ENCODE data around the gene FBXO3.
A peak's percentile ranks its signal among the peaks of the same experiment; 100 is the strongest.
"Not testable (repeated sequence)": the region's sequence is repeated elsewhere in the genome, so short reads cannot be mapped to it uniquely, and the experiment has no call there.

The FBXO3 gene

DNA sequence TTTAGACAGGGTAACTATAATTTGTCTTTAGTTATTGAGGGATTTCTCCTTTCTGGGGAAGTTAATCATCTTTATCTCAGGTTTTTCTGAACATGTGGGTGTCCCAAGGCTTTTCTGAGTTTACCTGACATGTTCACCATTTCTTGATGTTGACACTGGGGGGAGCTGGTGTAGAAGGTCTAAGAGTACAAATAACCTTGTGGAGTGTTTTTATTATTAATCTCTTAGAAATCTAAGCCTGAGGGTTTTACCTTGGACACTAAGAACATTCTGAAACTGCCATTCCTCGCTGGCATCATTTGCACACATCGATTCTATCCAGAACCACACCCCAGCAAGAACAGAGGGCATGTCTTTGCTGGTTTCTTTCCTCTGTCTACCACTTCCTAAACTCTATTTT is 58.1 kb downstream of the FBXO3 start:
- no peak overlapping the region for H3K4me3 ChIP-seq
- H3K27me3 ChIP-seq: no peaks in the 10 kb centered on the region
- H4K20me1 ChIP-seq: peaks cover 0 to 100% (median 0%) of the 10 kb centered on the region in 11 experiments; a peak in 9 of 22 replicates
- no peak overlapping the region for H3K9ac ChIP-seq
- peaks cover 18 to 99% (median 89%) of the 10 kb centered on the region in 11 experiments for H3K36me3 ChIP-seq
- no peak overlapping the region for H3K27ac ChIP-seq
- no peak overlapping the region for H3K4me2 ChIP-seq
- TF ChIP-seq Cebpa-rat (IDR thresholded peaks at IDR 0.05): no peak
- H3K4me1 ChIP-seq: peaks cover 0 to 20% (median 0%) of the 10 kb centered on the region in 10 experiments; a peak in 7 of 20 replicates
- H3K9me3 ChIP-seq (replicated peaks in 1 of 11): no peaks in the 10 kb centered on the region

DNA sequence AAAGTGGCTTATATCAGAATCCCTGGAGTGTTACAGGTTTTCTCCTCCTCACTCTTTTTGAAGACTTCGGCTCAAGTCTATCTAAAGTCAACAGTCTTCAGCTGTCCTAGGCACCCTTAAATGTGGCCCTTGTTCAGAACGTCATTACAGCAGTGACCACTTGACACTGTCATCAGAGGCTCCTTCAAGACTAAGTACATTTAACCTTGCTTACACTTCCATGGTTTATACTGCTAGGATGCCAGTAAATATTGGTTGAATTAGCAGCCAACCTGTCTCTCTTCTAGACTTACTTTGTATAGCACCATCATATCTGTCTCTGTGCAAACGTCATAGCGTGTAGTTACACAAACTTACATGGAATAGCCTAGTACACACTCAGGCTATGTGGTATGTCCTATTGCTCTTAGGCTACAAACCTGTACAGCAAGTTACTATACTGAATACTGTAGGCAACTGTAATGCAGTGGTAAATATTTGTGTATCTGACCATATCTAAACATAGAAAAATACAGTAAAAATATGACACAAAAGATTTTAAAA is 60.4 kb downstream of the FBXO3 start:
- Histone ChIP-seq H3K27ac (no peak overlapping the region), H3K27me3 (no peaks in the 10 kb centered on the region), H3K36me3 (peaks cover 17 to 99% (median 88%) of the 10 kb centered on the region in 11 experiments), H4K20me1 (peaks cover 0 to 100% (median 0%) of the 10 kb centered on the region in 11 experiments; a peak in 9 of 22 replicates), H3K4me1 (peaks cover 0 to 12% (median 0%) of the 10 kb centered on the region in 10 experiments; a peak in 5 of 20 replicates), H3K9me3 (replicated peaks in 1 of 11) (no peaks in the 10 kb centered on the region), H3K4me3 (no peak overlapping the region), H3K9ac (no peak overlapping the region), H3K4me2 (no peak overlapping the region)
- no peak for TF ChIP-seq Cebpa-rat (IDR thresholded peaks at IDR 0.05)

DNA sequence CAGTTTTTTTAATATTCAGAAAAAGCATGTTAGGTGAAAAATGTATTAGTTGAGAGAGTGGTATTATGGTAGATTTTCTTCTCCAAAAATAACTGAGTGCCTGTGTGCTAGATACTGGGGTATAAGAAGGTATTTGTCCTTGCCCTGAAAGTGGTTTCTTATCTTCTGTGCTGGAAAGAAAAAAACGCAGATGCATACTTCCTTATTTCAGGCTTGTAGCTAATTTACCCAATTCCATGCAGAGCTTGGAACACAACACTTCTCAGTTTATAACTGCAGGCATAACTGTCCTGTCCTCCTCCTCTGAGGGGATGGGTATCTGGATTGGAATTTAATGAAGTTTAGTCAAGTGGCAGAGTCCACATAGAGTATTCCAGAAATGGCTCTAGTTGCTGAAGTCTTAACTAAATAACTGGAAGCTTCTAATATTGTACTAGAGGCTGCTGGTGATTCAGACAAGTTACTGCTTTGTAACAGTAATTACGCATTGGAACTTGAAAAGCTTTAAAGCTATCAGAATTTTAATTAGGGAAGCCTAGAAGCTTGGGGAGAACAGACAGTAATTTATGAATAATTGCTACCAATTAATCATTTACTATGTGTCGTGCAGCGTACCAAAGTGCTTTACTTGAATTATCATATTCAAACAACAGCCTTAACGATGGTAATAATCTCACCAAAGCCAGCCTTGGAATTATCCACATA is 61.0 kb downstream of the FBXO3 start:
- peaks cover 0 to 12% (median 0%) of the 10 kb centered on the region in 10 experiments; a peak in 5 of 20 replicates for H3K4me1 ChIP-seq
- no peak overlapping the region for H3K9ac ChIP-seq
- no peak overlapping the region for H3K4me3 ChIP-seq
- TF ChIP-seq Cebpa-rat (IDR thresholded peaks at IDR 0.05): no peak
- peaks cover 0 to 99% (median 0%) of the 10 kb centered on the region in 11 experiments; a peak in 8 of 22 replicates for H4K20me1 ChIP-seq
- 0 out of 22 replicates have a peak overlapping the region, but pooled peaks of 1 of the 11 experiments have one; percentile 3 for H3K4me2 ChIP-seq
- no peaks in the 10 kb centered on the region for H3K9me3 ChIP-seq (replicated peaks in 1 of 11)
- H3K36me3 ChIP-seq: peaks cover 22 to 99% (median 90%) of the 10 kb centered on the region in 11 experiments
- H3K27me3 ChIP-seq: no peaks in the 10 kb centered on the region
- H3K27ac ChIP-seq: no peak overlapping the region

DNA sequence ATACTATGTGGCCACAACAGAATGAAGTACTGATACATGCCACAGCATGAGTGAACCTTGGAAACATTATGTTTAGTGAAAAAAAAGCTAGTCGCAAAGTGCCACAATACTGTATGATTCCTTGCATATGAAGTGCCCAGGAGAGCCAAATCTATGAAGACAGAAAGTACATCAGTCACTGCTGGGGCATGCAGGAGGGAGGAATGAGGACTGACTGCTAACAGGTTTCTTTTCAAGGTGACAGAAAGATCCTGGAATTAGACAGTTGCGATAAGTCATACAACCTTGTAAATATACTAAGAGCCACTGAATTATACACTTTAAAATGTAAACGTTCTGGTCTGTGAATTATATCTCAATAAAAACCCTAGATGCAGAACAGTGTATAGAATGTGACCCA is 61.9 kb downstream of the FBXO3 start:
- peaks cover 0 to 12% (median 0%) of the 10 kb centered on the region in 10 experiments; a peak in 5 of 20 replicates for H3K4me1 ChIP-seq
- H3K4me3 ChIP-seq: no peak overlapping the region
- peaks cover 0 to 98% (median 0%) of the 10 kb centered on the region in 11 experiments; a peak in 8 of 22 replicates for H4K20me1 ChIP-seq
- no peak overlapping the region for H3K4me2 ChIP-seq
- no peak for TF ChIP-seq Cebpa-rat (IDR thresholded peaks at IDR 0.05)
- no peaks in the 10 kb centered on the region for H3K9me3 ChIP-seq (replicated peaks in 1 of 11)
- H3K9ac ChIP-seq: no peak overlapping the region
- H3K36me3 ChIP-seq: peaks cover 22 to 98% (median 87%) of the 10 kb centered on the region in 11 experiments
- no peak overlapping the region for H3K27ac ChIP-seq
- no peaks in the 10 kb centered on the region for H3K27me3 ChIP-seq

DNA sequence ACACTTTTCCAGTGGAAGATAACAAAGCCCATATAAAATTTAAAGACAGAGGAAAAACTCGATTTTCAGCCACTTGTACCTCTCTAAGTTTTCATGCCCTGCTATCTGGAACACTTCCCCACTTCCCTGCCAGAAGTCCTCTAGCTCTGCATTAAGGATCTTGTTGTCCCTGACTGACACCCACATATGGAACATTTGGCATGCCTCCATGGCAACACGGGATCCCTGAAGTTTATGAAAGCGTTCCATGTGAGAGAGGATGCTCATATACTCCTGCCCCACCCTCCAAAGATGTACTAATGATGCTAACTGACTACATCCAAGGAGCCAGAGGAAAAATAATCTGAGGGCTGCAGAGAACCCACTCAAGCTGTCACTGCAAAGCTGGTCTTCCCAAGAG is 64.9 kb downstream of the FBXO3 start:
- H4K20me1 ChIP-seq: peaks cover 0 to 97% (median 0%) of the 10 kb centered on the region in 11 experiments; a peak in 6 of 22 replicates
- peaks cover 22 to 97% (median 79%) of the 10 kb centered on the region in 11 experiments for H3K36me3 ChIP-seq
- no peak overlapping the region for H3K4me2 ChIP-seq
- TF ChIP-seq Cebpa-rat (IDR thresholded peaks at IDR 0.05): no peak
- H3K4me1 ChIP-seq: peaks cover 0 to 12% (median 0%) of the 10 kb centered on the region in 10 experiments; a peak in 5 of 20 replicates
- H3K27me3 ChIP-seq: no peaks in the 10 kb centered on the region
- H3K9me3 ChIP-seq (replicated peaks in 1 of 11): no peaks in the 10 kb centered on the region
- H3K4me3 ChIP-seq: no peak overlapping the region
- no peak overlapping the region for H3K9ac ChIP-seq
- H3K27ac ChIP-seq: no peak overlapping the region

DNA sequence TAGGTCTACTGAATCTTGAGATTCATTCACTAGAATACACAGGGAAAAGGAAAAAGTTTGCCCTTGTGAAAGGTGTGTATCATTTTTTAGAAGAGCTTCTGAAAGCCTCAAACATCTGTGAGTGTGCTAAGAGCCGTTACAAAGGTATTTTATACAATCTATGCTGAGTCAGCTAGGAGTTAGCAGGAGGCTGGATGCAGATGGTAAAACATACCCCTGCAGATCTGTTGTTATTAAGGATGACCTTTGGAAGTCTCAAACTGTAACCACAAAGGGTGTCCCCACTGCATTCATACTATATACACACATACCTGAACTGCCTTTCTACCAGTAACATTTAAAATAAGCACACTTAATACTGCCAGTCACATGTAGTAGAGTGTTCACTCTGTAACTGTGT is 65.3 kb downstream of the FBXO3 start:
- H3K4me3 ChIP-seq: no peak overlapping the region
- no peaks in the 10 kb centered on the region for H3K9me3 ChIP-seq (replicated peaks in 1 of 11)
- no peak overlapping the region for H3K9ac ChIP-seq
- H3K36me3 ChIP-seq: peaks cover 22 to 92% (median 74%) of the 10 kb centered on the region in 11 experiments
- no peaks in the 10 kb centered on the region for H3K27me3 ChIP-seq
- TF ChIP-seq Cebpa-rat (IDR thresholded peaks at IDR 0.05): no peak
- peaks cover 0 to 15% (median 0%) of the 10 kb centered on the region in 10 experiments; a peak in 5 of 20 replicates for H3K4me1 ChIP-seq
- no peak overlapping the region for H3K27ac ChIP-seq
- H3K4me2 ChIP-seq: no peak overlapping the region
- H4K20me1 ChIP-seq: peaks cover 0 to 96% (median 0%) of the 10 kb centered on the region in 11 experiments; a peak in 6 of 22 replicates

DNA sequence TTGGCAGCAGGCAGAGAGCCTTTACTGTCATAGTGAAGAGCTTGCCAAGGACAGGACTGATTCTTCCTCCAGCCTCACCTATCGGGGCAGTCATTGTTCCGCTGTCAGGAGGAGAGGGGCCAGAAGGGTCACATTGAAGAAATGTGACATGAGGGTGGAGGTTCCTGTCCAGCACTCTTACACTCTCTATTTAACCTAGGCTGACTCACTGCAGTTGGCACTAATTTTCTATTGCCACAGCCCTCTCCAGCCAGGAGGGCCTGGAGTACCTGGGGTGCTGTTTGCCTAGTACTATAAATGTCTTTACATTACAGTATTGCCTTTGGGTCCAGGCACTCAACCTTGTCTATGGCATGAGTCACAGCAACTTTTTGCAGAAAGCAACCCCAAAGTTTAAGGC is 66.5 kb downstream of the FBXO3 start:
- H3K4me1 ChIP-seq: peaks cover 0 to 15% (median 0%) of the 10 kb centered on the region in 10 experiments; a peak in 4 of 20 replicates
- not testable (repeated sequence) for H3K27me3 ChIP-seq; H3K9me3 ChIP-seq (replicated peaks in 1 of 11); H3K4me3 ChIP-seq; H3K4me2 ChIP-seq; H3K27ac ChIP-seq; H3K9ac ChIP-seq
- peaks cover 22 to 82% (median 63%) of the 10 kb centered on the region in 11 experiments for H3K36me3 ChIP-seq
- H4K20me1 ChIP-seq: peaks cover 0 to 88% (median 0%) of the 10 kb centered on the region in 11 experiments; a peak in 4 of 22 replicates

DNA sequence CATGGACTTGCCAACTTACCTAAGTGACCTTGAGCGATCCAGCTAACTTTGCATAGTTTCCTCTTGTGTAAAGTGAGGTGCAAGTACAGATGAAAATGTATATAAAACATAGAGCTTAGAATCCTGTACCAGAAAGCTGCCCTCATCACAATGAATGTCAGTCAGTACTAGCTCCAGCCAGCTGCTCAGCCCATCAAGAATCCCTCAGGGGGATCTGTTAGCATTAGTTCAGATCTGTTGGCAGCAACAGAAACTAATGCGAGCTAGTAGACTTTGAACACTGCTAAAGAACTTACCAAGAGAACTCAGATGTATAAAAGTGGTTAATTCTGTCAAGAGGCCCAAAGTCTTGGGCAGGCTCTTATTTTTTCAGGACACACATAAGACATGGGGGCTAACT is 67.4 kb downstream of the FBXO3 start:
- Histone ChIP-seq H3K9ac (no peak overlapping the region), H3K27me3 (no peaks in the 10 kb centered on the region), H3K36me3 (peaks cover 22 to 73% (median 54%) of the 10 kb centered on the region in 11 experiments), H4K20me1 (peaks cover 0 to 85% (median 0%) of the 10 kb centered on the region in 11 experiments; a peak in 4 of 22 replicates), H3K4me3 (no peak overlapping the region), H3K4me2 (no peak overlapping the region), H3K9me3 (replicated peaks in 1 of 11) (no peaks in the 10 kb centered on the region), H3K4me1 (peaks cover 2 to 24% (median 4%) of the 10 kb centered on the region in 10 experiments), H3K27ac (no peak overlapping the region)
- TF ChIP-seq Cebpa-rat (IDR thresholded peaks at IDR 0.05): no peak

DNA sequence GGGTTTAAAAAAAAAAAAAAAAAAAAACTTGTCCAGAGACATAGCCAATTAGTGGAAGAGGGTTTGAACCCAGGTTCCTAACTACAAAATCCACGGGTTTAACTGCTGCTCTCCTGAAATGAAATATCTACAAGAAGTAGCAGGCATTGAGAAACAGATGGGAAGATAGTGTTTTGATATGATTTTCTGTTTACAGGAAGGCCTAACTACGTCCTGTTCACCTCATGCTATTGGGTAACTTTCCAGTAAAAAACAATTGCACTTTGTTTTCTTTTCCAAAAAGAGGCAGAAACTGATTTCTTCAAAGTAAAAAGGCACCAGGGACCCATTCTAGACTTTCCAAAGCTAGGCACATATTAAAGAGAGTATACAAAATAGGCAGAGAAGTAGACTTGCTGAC is 67.8 kb downstream of the FBXO3 start:
- peaks cover 0 to 85% (median 0%) of the 10 kb centered on the region in 11 experiments; a peak in 4 of 22 replicates for H4K20me1 ChIP-seq
- H3K27me3 ChIP-seq: no peaks in the 10 kb centered on the region
- H3K4me1 ChIP-seq: peaks cover 6 to 28% (median 8%) of the 10 kb centered on the region in 10 experiments
- H3K4me2 ChIP-seq: no peak overlapping the region
- H3K4me3 ChIP-seq: no peak overlapping the region
- no peak overlapping the region for H3K9ac ChIP-seq
- no peak for TF ChIP-seq Cebpa-rat (IDR thresholded peaks at IDR 0.05)
- H3K36me3 ChIP-seq: peaks cover 22 to 69% (median 53%) of the 10 kb centered on the region in 11 experiments
- no peaks in the 10 kb centered on the region for H3K9me3 ChIP-seq (replicated peaks in 1 of 11)
- H3K27ac ChIP-seq: no peak overlapping the region

All from BLaER1 treated with 17β-estradiol and CSF1 and Interleukin-3, amounts not matched to agents 10 nM and 100 nM (cell line).